Chondrocyte (in vitro differentiated cells): Measurements from ENCODE around the gene IL6R. TPM values are rescaled to one million over a fixed set of nuclear protein-coding genes. Genes with fewer than 3 reads are reported as not detected.

ENCODE experiments used
- DNase-seq: peaks from one replicate; pipeline ENCODE4 v3.0.0; 2021; ENCODE audit warnings: mixed read lengths, low spot score
- H3K27ac Mint-ChIP-seq: one replicate; pipeline ENCODE4 v1.8.0; 2021; ENCODE audit warnings: mild to moderate bottlenecking, moderate library complexity, mixed read lengths; ENCODE audit not compliant: unreplicated experiment
- H3K27me3 Mint-ChIP-seq: 2 replicates; pipeline ENCODE4 v1.8.0; 2021; ENCODE audit warnings: low read depth, mixed read lengths
- H3K36me3 Mint-ChIP-seq: 2 replicates; pipeline ENCODE4 v1.8.0; 2021; ENCODE audit warnings: low read depth, mixed read lengths
- H3K4me1 Mint-ChIP-seq: 2 replicates; pipeline ENCODE4 v1.8.0; 2021; ENCODE audit warnings: low read depth, mild to moderate bottlenecking, mixed read lengths
- H3K4me3 Mint-ChIP-seq: one replicate; pipeline ENCODE4 v1.8.0; 2021; ENCODE audit warnings: mild to moderate bottlenecking, moderate library complexity, mixed read lengths; ENCODE audit not compliant: unreplicated experiment
- H3K9me3 Mint-ChIP-seq: 2 replicates; pipeline ENCODE4 v1.8.0; 2021; ENCODE audit warnings: low read depth, mixed read lengths
- total RNA-seq: library from RNA; stranded (reverse); gene quantifications from 3 replicates; pipeline ENCODE4 v1.2.1, GENCODE V29; 2021
- TF ChIP-seq, protein P1 (sequence below): fragments of 200-600 bp; sonication (generic); IDR thresholded peaks from 2 replicates; pipeline ENCODE4 v1.5.0; 2021; ENCODE audit warnings: antibody characterized with exemption, mild to moderate bottlenecking, moderate library complexity

The IL6R gene
- total RNA-seq, 1 donor from 2014 or later: 1.3 TPM

GRCh38 chr1:154443274-154444013, 38.3 kb downstream of the IL6R start:
- Mint-ChIP-seq H3K4me1 (peaks cover 49% of the 10 kb centered on the region), H3K27ac (no peak overlapping the region), H3K36me3 (peaks cover 2% of the 10 kb centered on the region), H3K27me3 (no peaks in the 10 kb centered on the region), H3K4me3 (no peak overlapping the region), H3K9me3 (no peaks in the 10 kb centered on the region)
- TF ChIP-seq, protein P1, sequence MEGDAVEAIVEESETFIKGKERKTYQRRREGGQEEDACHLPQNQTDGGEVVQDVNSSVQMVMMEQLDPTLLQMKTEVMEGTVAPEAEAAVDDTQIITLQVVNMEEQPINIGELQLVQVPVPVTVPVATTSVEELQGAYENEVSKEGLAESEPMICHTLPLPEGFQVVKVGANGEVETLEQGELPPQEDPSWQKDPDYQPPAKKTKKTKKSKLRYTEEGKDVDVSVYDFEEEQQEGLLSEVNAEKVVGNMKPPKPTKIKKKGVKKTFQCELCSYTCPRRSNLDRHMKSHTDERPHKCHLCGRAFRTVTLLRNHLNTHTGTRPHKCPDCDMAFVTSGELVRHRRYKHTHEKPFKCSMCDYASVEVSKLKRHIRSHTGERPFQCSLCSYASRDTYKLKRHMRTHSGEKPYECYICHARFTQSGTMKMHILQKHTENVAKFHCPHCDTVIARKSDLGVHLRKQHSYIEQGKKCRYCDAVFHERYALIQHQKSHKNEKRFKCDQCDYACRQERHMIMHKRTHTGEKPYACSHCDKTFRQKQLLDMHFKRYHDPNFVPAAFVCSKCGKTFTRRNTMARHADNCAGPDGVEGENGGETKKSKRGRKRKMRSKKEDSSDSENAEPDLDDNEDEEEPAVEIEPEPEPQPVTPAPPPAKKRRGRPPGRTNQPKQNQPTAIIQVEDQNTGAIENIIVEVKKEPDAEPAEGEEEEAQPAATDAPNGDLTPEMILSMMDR: no peak
- DNase-seq: no peak

DNA sequence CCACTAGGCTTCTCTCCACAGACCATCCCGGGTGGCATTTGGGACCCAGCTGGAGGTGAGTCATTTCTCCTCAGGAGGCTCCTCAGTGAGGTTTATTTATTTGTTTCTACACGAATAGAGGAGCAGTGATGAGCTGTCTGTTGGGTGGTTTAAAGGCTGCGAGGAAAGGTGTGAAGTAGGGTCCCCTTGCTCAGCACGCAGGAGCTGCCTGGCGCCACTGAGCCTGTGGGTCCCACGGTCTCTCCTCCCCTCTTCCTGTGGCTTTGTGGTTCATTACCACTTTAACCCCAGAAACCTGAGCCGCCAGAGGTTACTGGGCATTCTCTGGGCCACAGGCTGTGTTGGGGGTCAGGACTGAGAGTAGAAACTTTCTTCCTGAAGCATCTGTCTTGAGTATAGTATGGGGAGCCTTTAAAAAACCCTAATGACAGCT, 39.9 kb downstream of the IL6R start:
- peaks cover 2% of the 10 kb centered on the region for H3K36me3 Mint-ChIP-seq
- TF ChIP-seq, protein P1: no peak
- DNase-seq: no peak
- H3K27me3 Mint-ChIP-seq: no peaks in the 10 kb centered on the region
- no peaks in the 10 kb centered on the region for H3K9me3 Mint-ChIP-seq
- H3K4me3 Mint-ChIP-seq: no peak overlapping the region
- H3K4me1 Mint-ChIP-seq: peaks cover 48% of the 10 kb centered on the region
- peak overlapping the region; percentile 27 for H3K27ac Mint-ChIP-seq

DNA sequence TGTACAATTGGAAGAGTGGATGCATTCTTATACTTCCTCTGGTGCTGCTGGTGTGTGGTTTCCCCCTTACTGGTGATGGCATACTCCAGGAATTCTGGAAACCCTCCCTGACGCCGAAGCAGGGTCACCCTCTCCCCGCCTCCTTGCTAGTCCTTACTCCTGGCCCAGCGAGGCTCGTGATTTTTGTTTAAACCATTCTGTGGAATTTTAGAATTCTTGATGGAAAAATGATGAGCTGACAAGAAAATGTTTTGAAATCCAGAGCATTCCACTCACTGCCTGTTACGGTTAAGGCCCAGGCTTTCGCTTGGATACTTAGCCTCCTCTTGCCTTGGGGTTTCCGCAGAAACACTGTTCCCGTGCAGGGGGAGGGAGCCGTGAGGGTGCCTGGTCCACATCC, 41.1 kb downstream of the IL6R start:
- TF ChIP-seq, protein P1: no peak
- Mint-ChIP-seq H3K27me3 (no peaks in the 10 kb centered on the region), H3K9me3 (no peaks in the 10 kb centered on the region), H3K4me3 (no peak overlapping the region), H3K4me1 (peaks cover 42% of the 10 kb centered on the region), H3K27ac (peak overlapping the region; percentile 72), H3K36me3 (peaks cover 2% of the 10 kb centered on the region)
- no peak for DNase-seq

GRCh38 chr1:154446789-154447188, 41.6 kb downstream of the IL6R start:
- TF ChIP-seq, protein P1: no peak
- H3K27me3 Mint-ChIP-seq: no peaks in the 10 kb centered on the region
- no peak for DNase-seq
- no peaks in the 10 kb centered on the region for H3K9me3 Mint-ChIP-seq
- H3K27ac Mint-ChIP-seq: peak overlapping the region; percentile 72
- H3K36me3 Mint-ChIP-seq: peaks cover 2% of the 10 kb centered on the region
- no peak overlapping the region for H3K4me3 Mint-ChIP-seq
- H3K4me1 Mint-ChIP-seq: peaks cover 37% of the 10 kb centered on the region

- DNase-seq: no peak
- no peak overlapping the region for H3K4me3 Mint-ChIP-seq
- TF ChIP-seq, protein P1: no peak
- H3K9me3 Mint-ChIP-seq: no peaks in the 10 kb centered on the region
- H3K4me1 Mint-ChIP-seq: peaks cover 30% of the 10 kb centered on the region
- H3K27ac Mint-ChIP-seq: no peak overlapping the region
- no peaks in the 10 kb centered on the region for H3K36me3 Mint-ChIP-seq
- H3K27me3 Mint-ChIP-seq: no peaks in the 10 kb centered on the region
These were observed 43.2 kb downstream of the IL6R start for GRCh38 chr1:154448331-154448811.
